G401 (cell line): ENCODE measurements around the gene DIAPH3. TPM values are rescaled to one million over a fixed set of nuclear protein-coding genes. Genes with fewer than 3 reads are reported as not detected.

ENCODE experiments used
- DNase-seq: peaks from one replicate; pipeline ENCODE4 v3.0.0-alpha.2; 2015; ENCODE audit warnings: low spot score
- in situ Hi-C: cut with HindIII; loops from 2 replicates; pipeline ENCODE4 v1.10.0; 2016; ENCODE audit warnings: low sequenced_read_pairs, mixed read lengths
- total RNA-seq: library from RNA; depleted of rRNA; stranded (reverse); fragments of >200 nt; shearing (Covaris generic); gene quantifications from 2 replicates; pipeline ENCODE4 v1.2.3, GENCODE V29; 2014

Gene DIAPH3
- total RNA-seq, 1 experiment from 2014 or later = 31.3 TPM

GRCh38 chr13:59715611-59716010 is 448.1 kb downstream of the DIAPH3 start:
- in situ Hi-C loops = no loop called here
- no peak for DNase-seq

GRCh38 chr13:59710996-59711701 is 452.6 kb downstream of the DIAPH3 start:
- DNase-seq = no peak
- in situ Hi-C loops = no loop called here

- in situ Hi-C loops = no loop called here
- no peak for DNase-seq
Measured at GRCh38 chr13:59710416-59710815, 453.3 kb downstream of the DIAPH3 start.

GRCh38 chr13:59706101-59706976 is 457.4 kb downstream of the DIAPH3 start:
- no peak for DNase-seq
- in situ Hi-C loops = no loop called here

GRCh38 chr13:59702269-59702668 is 461.5 kb downstream of the DIAPH3 start:
- in situ Hi-C loops = no loop called here
- no peak for DNase-seq

GRCh38 chr13:59701261-59701660 is 462.5 kb downstream of the DIAPH3 start:
- in situ Hi-C loops = no loop called here
- DNase-seq = no peak

- no peak for DNase-seq
- in situ Hi-C loops = no loop called here
Measured at GRCh38 chr13:59700281-59700680, 463.4 kb downstream of the DIAPH3 start.

GRCh38 chr13:59696271-59696670 is 467.5 kb downstream of the DIAPH3 start:
- no peak for DNase-seq
- in situ Hi-C loops = no loop called here

- in situ Hi-C loops = no loop called here
Measured at GRCh38 chr13:59691501-59692066, 472.1 kb downstream of the DIAPH3 start.

GRCh38 chr13:59690857-59691500 is 472.7 kb downstream of the DIAPH3 start:
- in situ Hi-C loops = no loop called here
- DNase-seq = no peak

More at GRCh38 chr13:59691501-59692066, 472.1 kb downstream of the DIAPH3 start:
- DNase-seq = no peak

- in situ Hi-C loops = no loop called here
- no peak for DNase-seq
Measured at GRCh38 chr13:59689057-59689456, 474.7 kb downstream of the DIAPH3 start.

- no peak for DNase-seq
- in situ Hi-C loops = no loop called here
Measured at GRCh38 chr13:59686798-59687394, 476.8 kb downstream of the DIAPH3 start.

- no peak for DNase-seq
- in situ Hi-C loops = no loop called here
Measured at GRCh38 chr13:59684105-59684504, 479.6 kb downstream of the DIAPH3 start.

- DNase-seq = no peak
- in situ Hi-C loops = no loop called here
Measured at GRCh38 chr13:59681636-59682311, 482.0 kb downstream of the DIAPH3 start.

- DNase-seq = no peak
- in situ Hi-C loops = no loop called here
Measured at GRCh38 chr13:59680429-59681024, 483.2 kb downstream of the DIAPH3 start.

- DNase-seq = no peak
- in situ Hi-C loops = no loop called here
Measured at GRCh38 chr13:59679254-59679653, 484.5 kb downstream of the DIAPH3 start.

GRCh38 chr13:59677966-59678814 is 485.5 kb downstream of the DIAPH3 start:
- peak; percentile 20 for DNase-seq
- in situ Hi-C loops = no loop called here

- in situ Hi-C loops = no loop called here
- no peak for DNase-seq
Measured at GRCh38 chr13:59677430-59677829, 486.3 kb downstream of the DIAPH3 start.
